Dermis blood vessel endothelial cell (primary cell): ENCODE results near the gene FARP1. TPM values are rescaled to one million over a fixed set of nuclear protein-coding genes. Genes with fewer than 3 reads are reported as not detected.
A peak's percentile ranks its signal among the peaks of the same experiment; 100 is the strongest.
"Not testable (repeated sequence)": the region's sequence is repeated elsewhere in the genome, so short reads cannot be mapped to it uniquely, and the experiment has no call there.

Experiments
- DNase-seq: peaks from one replicate; pipeline ENCODE4 v3.0.0; 2010
- total RNA-seq: library from RNA; depleted of rRNA; stranded (reverse); fragments of >200 nt; gene quantifications from 2 replicates; pipeline ENCODE4 v1.2.3, GENCODE V29; 2014

FARP1 gene
- total RNA-seq, 1 donor from 2014 or later = 17.2 TPM

GRCh38 chr13:98267080-98267912, 124.4 kb downstream of the FARP1 start:
- peak; percentile 22 for DNase-seq

- DNase-seq = no peak
Observed at GRCh38 chr13:98269386-98269785, 126.5 kb downstream of the FARP1 start.

- no peak for DNase-seq
Observed at GRCh38 chr13:98270819-98271218, 127.9 kb downstream of the FARP1 start.

- not testable (repeated sequence) for DNase-seq
Observed at GRCh38 chr13:98271646-98272045, 128.8 kb downstream of the FARP1 start.

- DNase-seq = no peak
Observed at GRCh38 chr13:98272549-98272948, 129.7 kb downstream of the FARP1 start.

- no peak for DNase-seq
Observed at GRCh38 chr13:98273067-98273823, 130.4 kb downstream of the FARP1 start.

GRCh38 chr13:98273824-98274742, 131.2 kb downstream of the FARP1 start:
- no peak for DNase-seq

GRCh38 chr13:98274921-98275487, 132.1 kb downstream of the FARP1 start:
- no peak for DNase-seq

- DNase-seq = no peak
Observed at GRCh38 chr13:98275681-98276171, 132.8 kb downstream of the FARP1 start.

GRCh38 chr13:98276486-98276885, 133.6 kb downstream of the FARP1 start:
- DNase-seq = no peak

GRCh38 chr13:98278068-98278724, 135.3 kb downstream of the FARP1 start:
- DNase-seq = peak; percentile 37

GRCh38 chr13:98279473-98280175, 136.7 kb downstream of the FARP1 start:
- DNase-seq = peak; percentile 35

GRCh38 chr13:98280176-98280510, 137.2 kb downstream of the FARP1 start:
- DNase-seq = no peak

GRCh38 chr13:98284679-98285078, 141.8 kb downstream of the FARP1 start:
- no peak for DNase-seq

GRCh38 chr13:98285317-98285716, 142.4 kb downstream of the FARP1 start:
- DNase-seq = no peak

GRCh38 chr13:98285852-98286594, 143.1 kb downstream of the FARP1 start:
- DNase-seq = no peak

- DNase-seq = no peak
Observed at GRCh38 chr13:98286799-98287198, 143.9 kb downstream of the FARP1 start.

GRCh38 chr13:98288211-98288610, 145.3 kb downstream of the FARP1 start:
- DNase-seq = no peak

- no peak for DNase-seq
Observed at GRCh38 chr13:98289339-98289945, 146.5 kb downstream of the FARP1 start.

- DNase-seq = no peak
Observed at GRCh38 chr13:98290261-98290660, 147.4 kb downstream of the FARP1 start.
